Osteoblast (primary cell): ENCODE results near the gene GBP3. TPM values are rescaled to one million over a fixed set of nuclear protein-coding genes. Genes with fewer than 3 reads are reported as not detected.
A peak's percentile ranks its signal among the peaks of the same experiment; 100 is the strongest.

ENCODE experiments used
- DNase-seq: peaks from one replicate; pipeline ENCODE4 v3.0.0; 2011; ENCODE audit warnings: low spot score, mixed read lengths; ENCODE audit not compliant: insufficient read length; ENCODE audit errors: missing footprints
- H2AFZ ChIP-seq: 2 replicates; pipeline ENCODE4 v1.6.0; 2011; ENCODE audit warnings: mild to moderate bottlenecking, low read length
- H3K27ac ChIP-seq: 2 replicates; pipeline ENCODE4 v1.5.1; 2011; ENCODE audit warnings: mild to moderate bottlenecking, low read depth, low read length, moderate library complexity
- H3K27me3 ChIP-seq: 2 replicates; pipeline ENCODE4 v1.6.0; 2012; ENCODE audit warnings: mild to moderate bottlenecking, control low read depth, inconsistent platforms, low read length, moderate library complexity; ENCODE audit not compliant: insufficient read depth
- H3K36me3 ChIP-seq: 2 replicates; pipeline ENCODE4 v1.5.1; 2011; ENCODE audit warnings: mild to moderate bottlenecking, low read length, control low read depth, moderate library complexity; ENCODE audit not compliant: insufficient read depth
- H3K4me1 ChIP-seq: 2 replicates; pipeline ENCODE4 v1.5.1; 2011; ENCODE audit warnings: mild to moderate bottlenecking, low read length, control low read depth, moderate library complexity; ENCODE audit not compliant: insufficient read depth
- H3K4me2 ChIP-seq: 2 replicates; pipeline ENCODE4 v1.6.0; 2011; ENCODE audit warnings: mild to moderate bottlenecking, low read length; ENCODE audit not compliant: insufficient read depth
- H3K4me3 ChIP-seq: fragments of 200-600 bp; sonication (generic); 3 replicates; pipeline ENCODE4 v1.5.1; 2012; ENCODE audit warnings: mild to moderate bottlenecking, low read length, inconsistent platforms; ENCODE audit not compliant: insufficient read depth
- H3K79me2 ChIP-seq: 2 replicates; pipeline ENCODE4 v1.6.0; 2012; ENCODE audit warnings: mild to moderate bottlenecking, low read length, control low read depth, inconsistent platforms; ENCODE audit not compliant: insufficient read depth
- H3K9me3 ChIP-seq: 2 replicates; pipeline ENCODE4 v1.5.1; 2011; ENCODE audit warnings: low read depth, low read length, control low read depth
- H4K20me1 ChIP-seq: 2 replicates; pipeline ENCODE4 v1.6.0; 2012; ENCODE audit warnings: mild to moderate bottlenecking, low read length, control low read depth; ENCODE audit not compliant: insufficient read depth
- total RNA-seq: library from RNA; depleted of rRNA; stranded (reverse); fragments of >200 nt; gene quantifications from 2 replicates; pipeline ENCODE4 v1.2.3, GENCODE V29; 2012
- TF ChIP-seq, protein P1 (sequence below): IDR thresholded peaks from 2 replicates; pipeline ENCODE4 v1.5.1; 2011; ENCODE audit warnings: mild to moderate bottlenecking, low read depth, low read length, moderate library complexity; ENCODE audit errors: extremely low read depth

GBP3 gene, protein sequence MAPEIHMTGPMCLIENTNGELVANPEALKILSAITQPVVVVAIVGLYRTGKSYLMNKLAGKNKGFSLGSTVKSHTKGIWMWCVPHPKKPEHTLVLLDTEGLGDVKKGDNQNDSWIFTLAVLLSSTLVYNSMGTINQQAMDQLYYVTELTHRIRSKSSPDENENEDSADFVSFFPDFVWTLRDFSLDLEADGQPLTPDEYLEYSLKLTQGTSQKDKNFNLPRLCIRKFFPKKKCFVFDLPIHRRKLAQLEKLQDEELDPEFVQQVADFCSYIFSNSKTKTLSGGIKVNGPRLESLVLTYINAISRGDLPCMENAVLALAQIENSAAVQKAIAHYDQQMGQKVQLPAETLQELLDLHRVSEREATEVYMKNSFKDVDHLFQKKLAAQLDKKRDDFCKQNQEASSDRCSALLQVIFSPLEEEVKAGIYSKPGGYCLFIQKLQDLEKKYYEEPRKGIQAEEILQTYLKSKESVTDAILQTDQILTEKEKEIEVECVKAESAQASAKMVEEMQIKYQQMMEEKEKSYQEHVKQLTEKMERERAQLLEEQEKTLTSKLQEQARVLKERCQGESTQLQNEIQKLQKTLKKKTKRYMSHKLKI
- 22.4 and 39.1 TPM in 2 replicates for total RNA-seq

DNA sequence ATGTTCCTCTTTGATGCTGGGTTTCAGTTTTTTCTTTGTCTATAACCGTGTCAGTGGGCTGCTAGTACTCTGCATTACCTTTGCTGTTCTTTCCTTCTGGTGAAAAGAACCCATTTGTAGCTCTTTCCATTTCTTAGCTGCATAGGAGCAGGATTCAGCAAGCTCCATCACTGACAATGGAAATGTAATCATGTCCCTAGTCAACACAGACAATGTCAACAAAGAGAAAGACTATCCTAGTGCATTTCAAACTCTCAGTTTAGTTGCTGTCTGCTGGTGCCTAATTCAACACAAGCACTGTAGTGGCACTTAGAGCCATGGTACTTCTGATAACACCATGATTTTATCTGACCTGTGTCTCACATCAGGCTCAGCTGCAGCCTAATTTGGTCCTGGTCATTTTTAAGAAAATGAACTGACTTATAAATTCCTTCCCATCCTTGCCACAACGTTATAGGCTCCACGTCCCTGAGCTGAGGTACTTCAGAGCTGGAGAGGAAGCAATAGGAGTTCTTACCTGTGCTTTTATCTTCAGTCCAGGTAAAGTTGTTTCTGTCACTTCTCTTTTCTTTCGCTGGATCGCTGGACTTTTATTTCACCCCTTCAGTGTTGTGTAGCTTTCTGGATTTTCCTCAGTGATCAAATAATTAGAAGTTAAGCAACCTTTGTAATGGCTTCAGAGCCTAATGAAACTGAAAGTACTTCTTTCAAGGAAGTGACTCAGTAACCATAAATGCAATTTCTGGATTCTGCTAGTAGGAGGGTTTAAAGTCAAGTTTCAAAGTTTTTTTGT is at the start of gene GBP3:
GBP3 (minus strand) TSS at position 700 of the 793 bp plus-strand sequence. CDS start 2,145 bp downstream, outside the sequence.
- TF ChIP-seq, protein P1, sequence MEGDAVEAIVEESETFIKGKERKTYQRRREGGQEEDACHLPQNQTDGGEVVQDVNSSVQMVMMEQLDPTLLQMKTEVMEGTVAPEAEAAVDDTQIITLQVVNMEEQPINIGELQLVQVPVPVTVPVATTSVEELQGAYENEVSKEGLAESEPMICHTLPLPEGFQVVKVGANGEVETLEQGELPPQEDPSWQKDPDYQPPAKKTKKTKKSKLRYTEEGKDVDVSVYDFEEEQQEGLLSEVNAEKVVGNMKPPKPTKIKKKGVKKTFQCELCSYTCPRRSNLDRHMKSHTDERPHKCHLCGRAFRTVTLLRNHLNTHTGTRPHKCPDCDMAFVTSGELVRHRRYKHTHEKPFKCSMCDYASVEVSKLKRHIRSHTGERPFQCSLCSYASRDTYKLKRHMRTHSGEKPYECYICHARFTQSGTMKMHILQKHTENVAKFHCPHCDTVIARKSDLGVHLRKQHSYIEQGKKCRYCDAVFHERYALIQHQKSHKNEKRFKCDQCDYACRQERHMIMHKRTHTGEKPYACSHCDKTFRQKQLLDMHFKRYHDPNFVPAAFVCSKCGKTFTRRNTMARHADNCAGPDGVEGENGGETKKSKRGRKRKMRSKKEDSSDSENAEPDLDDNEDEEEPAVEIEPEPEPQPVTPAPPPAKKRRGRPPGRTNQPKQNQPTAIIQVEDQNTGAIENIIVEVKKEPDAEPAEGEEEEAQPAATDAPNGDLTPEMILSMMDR, result no peak
- Histone ChIP-seq H4K20me1 (no peaks in the 10 kb centered on the region), H3K79me2 (peaks cover 26% of the 10 kb centered on the region), H3K36me3 (peaks cover 9% of the 10 kb centered on the region), H3K27ac (peak within 1 kb of the TSS; percentile 78), H3K4me2 (peak within 1 kb of the TSS; percentile 90), H3K4me1 (peaks cover 13% of the 10 kb centered on the region), H3K9me3 (no peaks in the 10 kb centered on the region), H3K4me3 (peak within 1 kb of the TSS; percentile 82), H2AFZ (peak within 1 kb of the TSS; percentile 92), H3K27me3 (no peaks in the 10 kb centered on the region)
- DNase-seq, result peak; percentile 78

DNA sequence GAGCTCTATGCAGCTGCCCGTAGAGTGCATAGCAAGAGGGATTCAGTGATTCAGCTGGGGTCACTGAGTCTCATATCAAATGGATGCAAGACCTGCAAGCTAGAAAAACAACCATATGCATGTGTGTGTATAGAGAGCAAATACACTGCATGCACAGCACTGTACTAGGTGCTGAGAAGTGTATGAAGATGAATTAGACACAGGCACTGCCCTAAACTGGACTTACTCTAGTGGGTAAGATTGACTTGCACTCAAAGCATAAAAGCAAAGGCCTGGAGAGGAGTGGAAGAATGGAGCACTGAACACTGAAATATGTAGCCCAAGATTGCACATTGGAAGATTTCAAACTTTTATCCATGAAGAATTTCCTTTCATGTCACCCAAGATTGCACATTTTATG is 47.8 kb upstream of the GBP3 start:
- Histone ChIP-seq H3K4me2 (peak overlapping the region; percentile 70), H3K27ac (no peak overlapping the region), H3K36me3 (no peaks in the 10 kb centered on the region), H3K9me3 (no peaks in the 10 kb centered on the region), H2AFZ (peak overlapping the region; percentile 78), H3K4me3 (peak overlapping the region; percentile 52), H3K27me3 (no peaks in the 10 kb centered on the region), H4K20me1 (no peaks in the 10 kb centered on the region), H3K4me1 (peaks cover 7% of the 10 kb centered on the region), H3K79me2 (no peaks in the 10 kb centered on the region)
- DNase-seq, result no peak
- TF ChIP-seq, protein P1, result no peak

DNA sequence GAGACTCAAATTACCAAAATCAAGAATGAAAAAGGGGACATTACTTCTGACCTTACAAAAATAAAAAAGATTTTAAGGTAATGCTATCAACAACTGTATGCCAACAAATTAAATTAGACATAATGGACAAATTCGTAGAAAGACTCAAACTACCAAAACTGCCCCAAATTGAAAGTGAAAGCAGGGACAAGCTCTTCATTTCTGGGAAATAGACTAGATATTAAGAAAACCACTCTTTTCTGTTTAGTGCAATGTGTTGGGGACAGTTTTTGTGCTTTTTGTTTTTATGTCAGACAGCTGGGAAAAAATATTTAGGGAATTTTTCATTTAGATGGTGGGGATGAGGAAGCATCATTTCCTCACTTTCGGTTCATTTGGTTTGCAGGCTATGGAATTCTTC is 47.3 kb upstream of the GBP3 start:
- H3K36me3 ChIP-seq, result no peaks in the 10 kb centered on the region
- peak overlapping the region; percentile 78 for H2AFZ ChIP-seq
- no peak overlapping the region for H3K27ac ChIP-seq
- H3K4me2 ChIP-seq, result peak overlapping the region; percentile 70
- DNase-seq, result no peak
- peaks cover 9% of the 10 kb centered on the region for H3K4me1 ChIP-seq
- H3K4me3 ChIP-seq, result peak overlapping the region; percentile 52
- TF ChIP-seq, protein P1, result no peak
- no peaks in the 10 kb centered on the region for H4K20me1 ChIP-seq
- no peaks in the 10 kb centered on the region for H3K9me3 ChIP-seq
- no peaks in the 10 kb centered on the region for H3K27me3 ChIP-seq
- H3K79me2 ChIP-seq, result no peaks in the 10 kb centered on the region

DNA sequence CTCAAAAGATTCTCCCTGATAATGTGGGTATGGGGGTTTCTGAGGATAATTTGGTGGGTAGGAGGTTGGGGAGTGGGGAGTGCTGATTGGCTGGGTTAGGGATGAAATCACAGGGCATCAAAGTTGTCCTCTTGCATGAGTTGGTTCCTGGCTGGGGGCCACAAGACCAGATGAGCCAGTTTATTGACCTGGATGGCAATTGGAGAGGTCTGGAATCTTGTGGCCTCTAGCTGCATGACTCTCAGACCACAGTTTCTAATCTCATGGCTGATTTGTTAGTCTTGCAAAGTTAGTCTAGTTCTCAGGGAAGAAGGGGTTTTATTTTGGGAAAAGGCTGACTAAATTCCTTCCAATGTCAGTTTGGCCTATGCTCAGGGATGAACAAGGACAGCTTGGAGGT is 45.6 kb upstream of the GBP3 start:
- Histone ChIP-seq H3K4me1 (peaks cover 12% of the 10 kb centered on the region), H3K4me3 (no peak overlapping the region), H3K9me3 (no peaks in the 10 kb centered on the region), H3K27me3 (no peaks in the 10 kb centered on the region), H3K4me2 (no peak overlapping the region), H4K20me1 (no peaks in the 10 kb centered on the region), H2AFZ (peak overlapping the region; percentile 53), H3K36me3 (no peaks in the 10 kb centered on the region), H3K79me2 (peaks cover 10% of the 10 kb centered on the region), H3K27ac (peak overlapping the region; percentile 43)
- DNase-seq, result no peak
- TF ChIP-seq, protein P1, result no peak
